ENCODE measurements around the gene ERO1B.
"Not testable (repeated sequence)": the region's sequence is repeated elsewhere in the genome, so short reads cannot be mapped to it uniquely, and the experiment has no call there.

The ERO1B gene, protein sequence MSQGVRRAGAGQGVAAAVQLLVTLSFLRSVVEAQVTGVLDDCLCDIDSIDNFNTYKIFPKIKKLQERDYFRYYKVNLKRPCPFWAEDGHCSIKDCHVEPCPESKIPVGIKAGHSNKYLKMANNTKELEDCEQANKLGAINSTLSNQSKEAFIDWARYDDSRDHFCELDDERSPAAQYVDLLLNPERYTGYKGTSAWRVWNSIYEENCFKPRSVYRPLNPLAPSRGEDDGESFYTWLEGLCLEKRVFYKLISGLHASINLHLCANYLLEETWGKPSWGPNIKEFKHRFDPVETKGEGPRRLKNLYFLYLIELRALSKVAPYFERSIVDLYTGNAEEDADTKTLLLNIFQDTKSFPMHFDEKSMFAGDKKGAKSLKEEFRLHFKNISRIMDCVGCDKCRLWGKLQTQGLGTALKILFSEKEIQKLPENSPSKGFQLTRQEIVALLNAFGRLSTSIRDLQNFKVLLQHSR

DNA sequence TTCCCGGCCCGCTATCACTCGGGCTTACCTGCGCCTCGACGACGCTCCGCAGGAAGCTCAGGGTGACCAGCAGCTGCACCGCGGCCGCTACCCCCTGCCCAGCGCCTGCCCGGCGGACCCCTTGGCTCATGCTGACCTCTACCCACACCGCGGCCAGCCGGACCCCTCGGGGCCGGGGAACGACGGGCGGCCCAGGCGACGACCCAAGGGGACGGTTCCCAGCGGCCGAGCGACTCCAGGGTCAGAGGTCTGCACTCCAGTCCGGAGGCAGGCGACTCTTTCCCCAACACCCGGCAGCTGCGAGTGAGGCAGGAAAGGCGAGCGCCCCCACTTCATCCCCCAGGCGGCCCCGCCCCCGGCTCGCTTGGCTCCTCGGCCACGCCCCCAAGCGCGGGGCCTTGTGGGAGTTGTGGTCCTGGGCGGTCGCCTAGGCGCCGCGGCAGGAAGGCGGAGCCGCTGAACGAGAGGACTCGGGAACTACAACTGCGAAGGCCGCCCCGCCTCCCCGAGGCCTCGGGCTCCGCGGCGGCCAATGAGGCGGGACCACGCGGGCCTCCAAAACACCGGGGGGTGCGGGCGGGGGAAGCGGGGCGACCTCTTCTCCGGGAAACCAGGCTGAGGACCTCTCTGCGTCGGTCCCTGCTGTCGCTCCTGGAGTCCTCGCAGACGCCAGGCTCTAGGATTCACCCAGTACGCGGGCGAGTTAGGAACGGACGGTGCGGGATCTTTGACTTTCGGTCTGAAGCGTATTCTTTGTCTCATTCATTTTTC is at the start of gene ERO1B:
TSS of gene ERO1B (minus strand) at position 305 of the 771 bp plus-strand sequence. CDS start at position 130, 175 bp downstream.
- FAIRE-seq = no peak

DNA sequence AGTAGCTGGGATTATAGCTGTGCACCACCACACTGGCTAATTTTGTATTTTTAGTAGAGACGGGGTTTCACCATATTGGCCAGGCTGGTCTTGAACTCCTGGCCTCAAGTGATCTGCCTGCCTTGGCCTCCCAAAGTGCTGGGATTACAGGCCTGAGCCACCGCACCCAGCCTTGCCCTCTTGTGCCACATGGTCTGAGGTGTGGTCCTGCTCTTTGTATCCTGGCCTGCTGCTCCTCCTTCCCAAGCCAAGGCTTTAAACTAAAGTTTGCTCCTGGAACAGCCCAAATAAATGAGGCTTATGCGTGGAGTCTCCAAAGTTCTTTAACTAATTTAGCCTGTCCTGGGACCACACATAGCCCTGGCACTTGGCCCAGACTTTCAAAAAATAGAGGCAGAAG is 49.7 kb upstream of the ERO1B start:
- FAIRE-seq = not testable (repeated sequence)

DNA sequence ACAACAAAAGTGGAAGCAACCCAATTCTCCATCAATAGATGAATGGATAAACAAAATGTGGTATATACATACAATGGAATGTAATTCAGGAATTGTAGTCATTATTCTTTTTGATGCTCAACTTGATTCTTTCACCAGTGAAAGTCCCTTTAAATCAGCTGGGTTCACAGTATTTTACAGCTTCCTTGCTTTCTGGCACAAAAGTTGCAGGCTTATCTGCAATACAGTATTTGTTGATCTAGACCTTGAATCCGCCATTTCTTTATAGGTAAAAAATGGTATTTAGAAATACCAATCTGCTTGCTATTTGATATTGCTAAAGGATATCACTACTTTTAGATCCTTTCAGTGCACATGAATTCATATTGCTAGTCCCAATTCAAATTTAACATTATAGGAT is 44.7 kb upstream of the ERO1B start:
- FAIRE-seq = no peak

DNA sequence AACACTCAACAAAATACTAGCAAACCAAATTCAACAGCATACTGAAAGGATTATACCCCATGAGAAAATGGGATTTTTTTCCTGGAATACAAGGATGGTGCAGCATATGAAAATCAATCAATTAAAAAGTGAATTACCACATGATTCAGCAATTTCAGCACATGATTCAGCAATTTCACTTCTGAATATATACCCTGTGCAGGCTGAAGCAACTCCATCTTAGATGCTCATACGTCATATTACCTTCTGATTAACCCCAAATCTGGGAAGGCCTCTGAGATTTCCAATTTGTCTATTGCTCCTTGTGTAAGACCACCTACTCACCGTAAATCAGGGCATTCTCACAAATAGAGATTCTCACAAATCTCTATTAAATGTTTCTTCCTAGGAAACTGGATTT is 43.8 kb upstream of the ERO1B start:
- FAIRE-seq = no peak

DNA sequence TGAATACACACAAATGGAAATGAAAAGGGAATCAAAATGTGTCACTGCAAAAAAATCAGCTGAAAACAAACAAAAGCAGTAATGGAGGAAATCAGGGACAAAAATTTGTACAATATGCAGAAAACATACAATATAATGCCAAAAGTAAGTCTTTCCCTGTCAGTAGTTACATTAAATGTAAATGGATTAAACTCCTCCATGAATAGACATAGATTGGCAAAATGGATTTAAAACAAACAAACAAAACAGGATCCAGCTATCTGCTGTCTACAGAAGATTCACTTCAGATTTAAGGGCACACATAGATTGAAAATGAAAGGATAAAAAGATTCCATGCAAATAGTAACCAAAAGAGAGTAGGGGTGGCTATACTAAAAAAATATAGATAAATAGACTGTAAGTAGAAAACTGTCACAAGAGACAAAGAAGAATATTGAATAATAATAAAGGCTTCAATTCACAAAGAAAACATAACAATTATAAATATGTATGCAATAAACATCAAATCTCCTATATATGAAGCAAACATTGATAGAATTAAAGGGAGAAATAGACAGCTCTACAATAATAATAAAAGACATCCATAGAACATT is 42.2 kb upstream of the ERO1B start:
- no peak for FAIRE-seq

DNA sequence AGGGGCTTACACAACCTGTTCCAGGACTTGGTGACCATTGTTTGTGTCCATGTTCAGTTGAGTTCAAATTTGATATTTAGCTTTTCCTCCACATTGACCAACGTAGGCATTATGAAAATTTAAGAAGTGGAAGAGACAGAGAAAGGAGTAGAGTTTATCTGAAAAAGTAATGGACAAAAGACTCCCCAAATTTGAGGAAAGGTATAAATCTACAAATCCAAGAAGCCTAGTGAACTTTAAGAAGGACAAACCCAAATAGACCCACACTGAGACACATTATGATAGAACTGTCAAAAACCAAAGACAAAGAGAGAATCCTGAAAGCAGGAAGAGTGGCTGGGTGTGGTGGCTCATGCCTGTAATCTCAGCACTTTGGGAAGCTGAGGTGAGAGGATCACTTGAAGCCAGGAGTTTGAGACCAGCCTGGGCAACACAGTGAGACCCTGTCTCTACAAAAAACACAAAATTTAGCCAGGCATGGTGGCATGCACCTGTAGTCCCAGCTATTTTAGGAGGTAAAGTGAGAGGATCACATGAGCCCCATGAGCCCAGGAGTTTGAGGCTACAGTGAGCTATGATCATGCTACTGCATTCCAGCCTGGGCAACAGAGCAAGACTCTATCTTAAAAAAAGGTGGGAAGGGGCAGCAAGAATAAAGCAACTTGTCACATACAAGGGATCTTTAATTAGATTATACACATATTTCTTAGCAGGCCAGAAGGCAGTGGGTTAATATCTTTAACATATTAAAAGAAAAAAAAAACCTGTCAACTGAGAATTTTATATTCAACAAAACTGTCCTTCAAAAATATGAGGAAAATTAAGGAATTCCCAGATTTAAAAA is 41.0 kb upstream of the ERO1B start:
- FAIRE-seq = no peak

DNA sequence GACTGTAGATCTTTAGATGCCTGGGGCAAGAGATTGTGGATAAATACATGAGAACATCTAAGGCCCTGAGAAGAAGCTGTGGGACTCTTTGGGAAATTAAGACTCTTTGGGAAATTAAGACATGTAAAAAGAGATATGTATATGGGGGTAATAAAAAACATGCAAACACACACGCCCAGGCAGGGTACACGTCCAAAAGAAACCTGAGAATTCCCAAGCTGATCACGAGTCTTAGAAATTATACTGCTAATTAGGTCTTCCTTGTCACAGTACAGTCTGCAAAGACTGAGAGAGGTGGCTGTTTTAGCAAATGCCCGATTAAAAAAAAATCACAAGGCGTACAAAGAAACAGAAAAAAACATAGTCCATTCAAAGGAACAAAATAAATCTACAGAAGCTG is 39.3 kb upstream of the ERO1B start:
- no peak for FAIRE-seq

DNA sequence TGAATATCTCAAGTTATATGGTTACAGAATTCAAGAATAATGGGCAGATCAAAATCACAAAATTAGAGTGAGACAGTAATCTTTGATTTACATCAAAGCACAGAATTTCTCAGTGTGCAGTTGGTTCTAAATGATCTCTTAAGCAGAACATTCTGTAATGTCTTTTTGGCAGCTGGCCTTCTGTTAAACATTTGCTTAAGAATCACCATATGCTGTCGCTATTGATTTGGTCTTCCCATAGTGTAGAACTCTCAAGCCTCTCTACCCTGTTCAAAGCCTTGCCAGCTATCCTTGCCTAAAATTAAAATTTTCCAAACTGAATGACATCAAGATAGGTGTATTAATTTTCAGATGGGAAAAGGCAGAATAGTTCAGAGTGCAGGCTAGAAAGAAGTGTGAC is 38.9 kb upstream of the ERO1B start:
- FAIRE-seq = no peak

DNA sequence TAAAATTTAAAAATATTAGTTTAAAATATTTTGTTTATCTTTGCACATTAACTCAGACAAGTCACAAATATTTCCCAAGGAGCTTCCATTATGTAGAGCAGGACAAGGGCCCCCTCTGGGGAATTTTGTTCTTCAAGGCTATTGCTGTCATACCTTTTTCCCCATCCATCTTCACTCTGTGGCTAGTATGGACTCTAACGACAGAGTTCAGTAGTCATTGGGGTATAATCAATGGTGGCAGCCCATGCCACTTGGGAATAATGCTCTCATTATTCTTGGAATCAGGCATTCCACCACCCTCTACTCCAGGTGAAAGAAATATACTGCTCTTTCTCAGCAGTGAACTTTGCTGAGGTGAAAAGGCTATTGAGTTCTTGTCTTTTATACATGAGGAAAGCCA is 38.5 kb upstream of the ERO1B start:
- FAIRE-seq = no peak

DNA sequence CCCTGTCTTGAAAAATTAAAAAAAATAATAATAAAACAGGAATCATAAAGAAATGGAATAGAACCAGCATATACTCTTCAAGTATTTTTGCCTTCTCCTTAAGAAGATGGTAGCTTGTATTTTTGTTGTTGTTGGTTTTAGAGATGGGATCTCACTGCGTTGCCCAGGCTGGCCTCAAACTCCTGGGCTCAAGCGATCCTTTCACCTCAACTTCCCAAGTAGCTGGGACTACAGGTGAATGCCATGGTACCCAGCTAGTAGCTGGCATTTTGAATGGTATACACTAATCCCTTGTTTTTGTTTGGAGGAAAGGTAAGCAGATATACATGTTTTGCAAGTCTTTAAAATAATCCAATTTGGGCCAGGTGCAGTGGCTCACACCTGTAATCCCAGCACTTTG is 34.7 kb upstream of the ERO1B start:
- no peak for FAIRE-seq

DNA sequence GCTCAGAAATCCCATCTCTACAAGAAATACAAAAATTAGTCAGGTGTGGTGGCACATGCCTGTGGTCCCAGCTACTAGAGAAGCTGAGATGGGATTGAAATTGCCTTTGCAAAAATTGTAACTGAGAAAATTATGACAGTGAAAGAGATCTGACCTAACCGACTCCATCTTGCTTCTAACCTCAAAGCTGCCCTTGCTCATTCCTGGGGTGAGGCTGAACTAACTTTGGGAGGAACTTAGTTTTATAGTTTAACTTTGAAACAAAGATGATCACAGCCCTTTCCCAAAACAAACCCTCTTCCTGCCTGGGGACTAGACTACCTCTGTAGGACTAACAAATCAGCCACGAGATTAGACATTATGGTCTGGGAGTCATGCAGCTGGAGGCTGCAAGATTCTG is 33.8 kb upstream of the ERO1B start:
- no peak for FAIRE-seq

DNA sequence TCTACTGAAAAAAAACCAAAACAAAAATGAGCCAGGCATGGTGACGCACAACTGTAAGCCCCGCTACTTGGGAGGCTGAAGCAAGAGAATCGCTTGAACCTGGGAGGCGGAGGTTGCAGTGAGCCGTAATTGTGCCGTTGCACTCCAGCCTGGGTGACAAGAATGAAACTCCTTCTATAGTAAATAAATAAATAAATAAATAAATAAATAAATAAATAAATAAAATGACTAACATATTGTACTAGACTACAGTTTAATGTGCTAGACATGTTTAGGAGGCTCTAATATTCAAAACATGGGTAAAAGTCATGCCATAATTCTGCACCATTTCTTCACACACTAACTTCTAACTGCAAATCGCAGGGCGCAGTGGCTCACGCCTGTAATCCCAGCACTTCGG is 33.3 kb upstream of the ERO1B start:
- FAIRE-seq = no peak

DNA sequence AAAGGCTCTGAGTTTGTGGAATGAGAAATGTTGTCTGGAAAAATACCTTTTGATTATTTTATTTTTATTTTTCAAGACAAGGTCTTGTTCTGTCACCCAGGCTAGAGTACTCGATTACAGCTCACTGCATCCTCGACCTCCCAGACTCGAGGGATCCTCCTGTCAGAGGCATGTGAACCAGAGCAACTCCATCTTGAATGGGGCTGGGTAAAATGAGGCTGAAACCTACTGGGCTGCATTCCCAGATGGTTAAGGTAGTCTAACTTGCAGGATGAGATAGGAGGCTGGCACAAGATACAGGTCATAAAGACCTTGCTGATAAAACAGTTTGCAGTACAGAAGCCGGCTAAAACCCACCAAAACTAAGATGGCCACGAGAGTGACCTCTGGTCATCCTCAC is 32.3 kb upstream of the ERO1B start:
- FAIRE-seq = not testable (repeated sequence)

DNA sequence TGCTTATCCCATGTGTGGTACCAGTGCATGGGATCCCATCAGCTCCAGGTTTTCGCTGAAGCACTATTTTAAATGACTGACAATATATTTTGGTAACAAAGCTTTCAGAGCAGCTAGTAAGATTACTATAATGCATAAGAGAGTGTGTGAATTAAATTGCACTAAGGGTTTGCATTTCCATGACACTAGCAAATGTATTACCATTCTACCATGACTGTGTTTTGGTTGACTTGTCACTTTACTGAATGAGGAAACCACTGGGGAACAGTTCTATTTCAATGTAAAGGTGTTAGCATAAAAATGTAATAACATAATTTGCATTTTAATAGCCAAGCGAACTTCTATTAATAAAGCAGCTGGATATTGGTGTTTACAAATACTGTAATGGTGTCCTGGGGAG is 31.7 kb upstream of the ERO1B start:
- no peak for FAIRE-seq

DNA sequence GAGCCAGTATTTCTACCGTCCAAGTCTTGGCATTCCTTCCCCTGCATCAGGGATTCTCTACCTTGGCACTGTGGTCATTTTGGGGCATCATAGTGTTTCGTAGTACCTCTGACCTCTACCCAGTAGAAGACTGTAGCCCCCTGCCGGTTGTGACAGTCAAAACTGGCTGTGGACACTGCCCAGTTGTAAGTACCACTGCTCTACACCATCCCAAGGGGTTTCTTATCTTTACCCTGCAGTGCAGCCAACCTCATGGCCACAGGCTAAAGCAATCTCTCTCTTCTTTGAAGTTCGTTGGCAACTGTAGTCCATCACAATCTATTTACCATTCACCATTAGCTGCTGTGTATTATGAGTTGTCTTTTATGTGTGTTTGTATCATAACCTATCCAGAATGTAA is 29.3 kb upstream of the ERO1B start:
- FAIRE-seq = no peak

DNA sequence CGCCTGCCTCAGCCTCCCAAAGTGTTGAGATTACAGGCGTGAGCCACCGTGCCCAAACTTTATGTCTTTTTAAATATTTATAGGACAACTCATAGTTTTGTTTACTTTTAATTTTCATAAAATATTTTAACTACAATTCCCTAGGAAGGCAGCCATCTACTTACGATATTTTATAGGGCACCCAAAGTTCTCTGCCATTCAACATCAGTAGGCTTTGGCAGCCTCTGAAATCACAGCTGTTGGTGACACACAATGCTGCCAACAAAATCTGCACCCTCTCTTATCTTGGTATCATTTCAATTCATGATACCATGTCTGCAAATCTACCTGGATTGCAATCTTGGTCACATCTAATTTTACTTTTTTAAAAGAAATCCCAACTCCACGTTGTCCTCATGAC is 27.1 kb upstream of the ERO1B start:
- no peak for FAIRE-seq

DNA sequence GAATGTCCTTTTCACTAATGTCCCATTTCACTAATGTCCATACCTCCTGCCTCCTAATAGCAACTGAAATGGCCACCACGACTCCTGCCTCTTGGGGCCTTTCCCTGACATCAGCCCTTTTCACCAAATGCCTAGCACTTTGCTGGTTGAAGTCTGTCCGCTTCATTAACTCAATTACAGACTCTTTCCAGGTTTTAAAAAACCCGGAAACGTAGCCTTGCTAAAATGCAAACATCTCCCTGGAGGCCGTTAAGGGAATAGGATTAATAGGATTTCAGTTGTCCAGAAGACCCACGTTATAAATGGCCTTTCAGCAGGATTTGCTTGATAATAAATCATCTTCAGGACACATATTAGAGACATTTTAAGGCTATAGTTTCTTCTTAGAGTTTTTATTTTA is 25.7 kb upstream of the ERO1B start:
- no peak for FAIRE-seq

DNA sequence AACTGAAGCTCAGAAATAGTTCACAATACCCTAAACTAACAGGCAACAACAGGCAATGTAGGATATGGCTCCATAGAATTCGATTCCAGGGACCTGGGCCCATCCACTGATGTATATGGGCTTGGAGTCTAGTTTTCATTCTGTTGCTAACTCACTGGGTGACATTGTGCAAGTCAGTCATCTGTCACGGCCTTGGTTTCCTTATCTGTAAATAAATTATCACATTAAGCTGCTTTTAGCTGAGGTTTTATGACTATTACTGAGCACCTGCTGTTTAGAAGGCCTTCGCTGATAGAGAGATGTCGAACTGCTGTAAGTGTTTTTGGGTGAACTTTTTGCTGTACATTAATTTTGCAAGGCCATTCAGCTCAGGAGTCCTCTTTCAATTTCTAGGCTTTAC is 22.9 kb upstream of the ERO1B start:
- FAIRE-seq = no peak

DNA sequence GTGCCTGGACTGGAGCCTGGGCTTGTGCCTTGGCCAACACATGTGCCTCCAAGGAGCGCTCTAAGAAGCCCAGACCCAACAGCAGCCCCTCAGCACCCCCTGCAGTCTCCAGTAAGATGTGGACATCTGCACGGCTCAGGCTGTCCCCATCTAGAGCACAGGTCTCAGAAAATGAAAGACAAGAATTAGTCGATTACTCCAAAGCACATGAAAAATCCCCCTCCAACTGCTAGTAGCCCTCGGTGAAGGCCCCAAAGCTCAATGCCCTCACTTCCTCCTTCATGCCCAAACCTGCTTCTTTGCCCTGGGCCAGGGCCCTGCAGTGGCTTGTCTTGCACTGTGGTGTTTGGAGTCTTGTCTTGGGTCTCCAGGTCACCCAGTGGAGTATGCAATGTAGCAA is 21.9 kb upstream of the ERO1B start:
- no peak for FAIRE-seq

DNA sequence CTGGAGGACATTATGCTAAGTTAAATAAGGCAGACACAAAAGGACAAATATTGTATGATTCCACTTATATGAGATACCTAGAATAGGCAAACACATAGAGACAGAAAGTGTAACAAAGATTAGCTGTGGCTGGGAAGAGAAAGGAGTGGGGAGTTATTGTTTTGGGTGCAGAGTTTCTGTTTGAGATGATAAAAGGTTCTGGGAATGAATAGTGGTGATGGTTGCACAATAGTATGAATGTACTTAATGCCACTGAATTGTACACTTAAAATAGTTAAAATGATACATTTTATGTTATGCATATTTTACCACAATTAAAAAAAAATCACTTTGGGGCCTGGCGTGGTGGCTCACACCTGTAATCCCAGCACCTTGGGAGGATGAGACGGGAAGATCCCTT is 21.2 kb upstream of the ERO1B start:
- no peak for FAIRE-seq

DNA sequence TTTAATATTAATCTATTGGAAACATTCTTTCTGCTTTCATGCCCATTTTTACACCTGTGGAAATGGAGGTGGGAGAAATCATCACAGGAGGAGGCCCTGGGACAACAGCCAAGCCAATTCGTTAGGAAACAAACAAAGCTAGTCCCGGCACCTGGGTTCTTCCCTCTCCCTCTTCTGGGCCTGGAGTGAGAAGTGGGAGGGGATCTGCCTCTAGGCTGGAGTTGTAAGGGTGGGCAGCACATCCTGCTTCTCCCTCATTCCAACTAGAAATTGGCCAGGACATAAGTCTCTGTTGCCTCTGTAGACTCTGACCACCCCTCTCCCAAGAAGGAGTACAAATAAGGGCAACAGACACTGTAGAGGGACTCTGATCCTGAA is 20.2 kb upstream of the ERO1B start:
- FAIRE-seq = no peak

DNA sequence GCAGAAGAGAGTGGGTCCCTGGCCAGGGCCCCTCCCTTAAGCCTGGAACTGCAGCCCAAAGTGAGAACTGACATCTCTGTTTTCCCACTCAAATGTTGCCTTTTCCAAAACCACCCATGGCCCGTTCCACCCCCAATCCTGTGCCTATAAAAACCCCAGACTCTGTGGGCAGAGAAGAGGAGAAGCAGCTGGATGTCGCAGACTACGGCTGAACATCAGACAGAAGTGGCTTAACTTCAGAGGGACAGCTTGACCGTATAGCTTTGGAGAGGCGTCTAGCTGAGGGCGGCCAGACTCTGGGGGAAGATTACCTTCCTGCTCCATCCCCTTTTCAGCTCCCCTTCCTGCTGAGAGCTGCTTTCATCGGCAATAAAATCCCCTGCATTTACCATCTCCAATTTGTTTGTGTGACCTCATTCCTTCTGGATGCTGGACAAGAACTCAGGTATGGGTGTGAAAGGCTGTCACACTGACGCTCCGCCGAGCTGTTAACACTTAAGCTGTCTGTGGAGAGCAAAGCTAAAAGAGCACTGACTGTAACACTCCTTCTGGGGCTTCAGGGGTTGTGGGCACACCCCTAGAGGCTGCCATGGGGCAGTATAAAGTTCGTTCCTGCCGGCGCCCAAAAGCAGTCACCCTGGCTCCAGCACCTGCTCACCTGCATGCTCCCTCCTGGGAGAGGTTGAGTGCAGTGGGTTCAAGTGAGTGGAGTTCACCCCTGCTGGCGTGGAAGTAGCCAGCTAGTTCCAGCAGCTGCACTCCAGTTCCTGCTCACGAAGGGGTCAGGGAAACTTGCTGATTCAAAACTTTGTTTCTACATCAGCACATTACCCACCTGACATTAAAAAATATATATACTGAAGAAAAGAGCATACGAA is 19.6 kb upstream of the ERO1B start:
- FAIRE-seq = no peak
